Embryonic facial prominence (tissue), 1 donor: Measurements from ENCODE around the gene MACROD1.
A peak's percentile ranks its signal among the peaks of the same experiment; 100 is the strongest.

Experiments
- DNase-seq: peaks from one replicate; pipeline ENCODE4 v3.0.0-alpha.2; 2016; ENCODE audit errors: extremely low spot score

MACROD1 gene

GRCh38 chr11:63961608-63962412, 204.1 kb downstream of the MACROD1 start:
- DNase-seq: peak; percentile 34

- no peak for DNase-seq
These were observed 207.9 kb downstream of the MACROD1 start for GRCh38 chr11:63958008-63958407.

GRCh38 chr11:63952570-63952969, 213.3 kb downstream of the MACROD1 start:
- no peak for DNase-seq

GRCh38 chr11:63951779-63952536, 214.0 kb downstream of the MACROD1 start:
- DNase-seq: no peak
